Cardiac muscle cell (in vitro differentiated cells and primary cell): ENCODE measurements around the gene OXER1. TPM values are rescaled to one million over a fixed set of nuclear protein-coding genes. Genes with fewer than 3 reads are reported as not detected.

Source experiments
- DNase-seq, 2 donors: peaks; one replicate each; pipeline versions ENCODE4 v3.0.0 to v3.0.0-alpha.2; 2010 to 2017; ENCODE audit warnings: low read depth in 1 of 2, low spot score in 1 of 2
- H3K27ac ChIP-seq: fragments of 200-600 bp; sonication (generic); 2 replicates; pipeline ENCODE4 v1.5.1; 2016
- H3K27me3 ChIP-seq: fragments of 200-600 bp; sonication (generic); 2 replicates; pipeline ENCODE4 v1.6.0; 2016; ENCODE audit warnings: control low read depth
- H3K36me3 ChIP-seq: fragments of 200-600 bp; sonication (generic); 2 replicates; pipeline ENCODE4 v1.5.1; 2016; ENCODE audit warnings: control low read depth
- H3K4me1 ChIP-seq: fragments of 200-600 bp; sonication (generic); 2 replicates; pipeline ENCODE4 v1.8.1; 2017; ENCODE audit warnings: low read depth, mild to moderate bottlenecking, mixed run types
- H3K4me3 ChIP-seq: fragments of 200-600 bp; sonication (generic); 2 replicates; pipeline ENCODE4 v1.5.1; 2016; ENCODE audit warnings: mild to moderate bottlenecking
- H3K9me3 ChIP-seq: fragments of 200-600 bp; sonication (generic); 2 replicates; pipeline ENCODE4 v1.5.1; 2017; ENCODE audit warnings: low read depth, mild to moderate bottlenecking, control low read depth
- CTCF ChIP-seq: IDR thresholded peaks from 2 replicates; pipeline ENCODE4 v1.5.1; 2012; ENCODE audit warnings: low read depth, mild to moderate bottlenecking, low read length
- polyA plus RNA-seq: library from polyadenylated mRNA; unstranded; fragments of >200 nt; fragmentation: Nextera tagmentation; extraction: Ambion mirVana; gene quantifications from 2 replicates; pipeline ENCODE4 v1.2.1, GENCODE V29; 2016
- total RNA-seq: library from RNA; depleted of rRNA; stranded (reverse); fragments of >200 nt; gene quantifications from 2 replicates; pipeline ENCODE4 v1.2.3, GENCODE V29; 2016

The OXER1 gene
- total and polyA plus RNA-seq, 2 experiments from 2014 or later, result 0.15 to 0.48 TPM

DNA sequence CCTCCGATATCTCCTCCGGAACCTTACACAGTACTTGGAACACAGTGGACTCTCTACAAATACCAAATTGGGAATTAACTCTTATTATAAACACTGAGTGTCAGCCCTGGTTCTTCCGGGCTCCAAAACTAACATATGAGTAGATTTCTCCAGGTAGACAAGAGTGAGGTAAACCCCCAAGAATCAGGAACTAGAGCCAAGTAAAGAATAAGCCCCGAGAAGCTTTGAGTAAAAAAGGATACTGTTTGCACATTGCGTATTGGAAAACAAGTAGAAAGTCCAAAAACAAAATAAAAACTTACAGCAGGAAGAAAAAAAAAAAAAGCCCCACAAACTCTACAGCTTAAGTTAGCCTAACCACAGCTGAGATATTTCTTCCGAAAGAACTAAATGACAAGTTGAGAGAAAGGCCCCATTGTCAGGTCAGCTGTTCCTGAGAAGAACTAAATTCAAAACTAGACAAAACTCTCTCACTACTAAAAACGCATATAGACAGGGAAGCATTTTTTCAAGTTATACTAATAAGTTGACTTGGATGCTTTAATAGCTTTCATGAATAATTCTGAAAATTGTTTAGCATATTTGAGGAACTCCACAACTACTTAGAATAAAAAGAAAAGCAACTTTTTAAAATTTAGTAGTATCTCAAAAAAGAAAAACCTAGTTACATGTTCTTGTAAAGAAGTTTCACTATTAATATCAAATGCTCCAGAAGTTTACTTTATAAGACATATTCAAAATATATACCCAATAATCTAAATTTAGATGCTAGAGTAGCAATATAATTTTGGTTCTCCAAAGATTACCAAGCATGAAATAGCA lies 32.7 kb upstream of the OXER1 start:
- Histone ChIP-seq H3K9me3 (no peaks in the 10 kb centered on the region), H3K27ac (no peak overlapping the region), H3K27me3 (peaks cover 16% of the 10 kb centered on the region), H3K4me3 (no peak overlapping the region), H3K4me1 (no peaks in the 10 kb centered on the region), H3K36me3 (no peaks in the 10 kb centered on the region)
- no peak for TF ChIP-seq CTCF
- DNase-seq, result peak in 1 of 2 donors; percentile 22

DNA sequence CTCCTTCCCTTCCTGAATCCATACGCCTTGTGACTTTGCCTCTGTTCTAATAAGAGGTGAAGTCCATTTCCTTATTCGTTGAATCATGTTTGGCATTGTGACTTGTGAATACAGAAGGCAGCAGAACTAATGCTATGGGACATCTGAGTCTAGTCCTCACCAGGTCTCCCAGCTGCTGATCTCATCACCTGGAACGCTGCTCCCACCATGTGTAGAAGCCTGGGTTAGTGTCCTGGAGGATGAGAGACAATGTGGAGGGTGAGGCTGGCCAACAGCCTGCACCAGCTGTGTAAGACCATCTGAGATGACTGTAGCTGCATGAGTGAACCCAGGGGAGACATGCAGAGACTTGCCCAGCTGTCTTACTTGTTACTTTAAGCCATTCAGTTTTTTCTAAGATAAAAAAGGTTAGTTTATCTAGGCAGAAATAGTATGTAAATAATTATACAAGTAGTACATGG lies 31.9 kb upstream of the OXER1 start:
- Histone ChIP-seq H3K4me1 (no peaks in the 10 kb centered on the region), H3K9me3 (no peaks in the 10 kb centered on the region), H3K27me3 (peaks cover 16% of the 10 kb centered on the region), H3K27ac (no peak overlapping the region), H3K4me3 (no peak overlapping the region), H3K36me3 (no peaks in the 10 kb centered on the region)
- DNase-seq, result peak in 1 of 2 donors; percentile 7
- no peak for TF ChIP-seq CTCF

- Histone ChIP-seq H3K4me1 (no peaks in the 10 kb centered on the region), H3K27ac (no peak overlapping the region), H3K4me3 (no peak overlapping the region), H3K36me3 (no peaks in the 10 kb centered on the region), H3K9me3 (no peaks in the 10 kb centered on the region), H3K27me3 (peaks cover 16% of the 10 kb centered on the region)
- TF ChIP-seq CTCF, result no peak
- no peak for DNase-seq
Observed at GRCh38 chr2:42795275-42795674, 31.3 kb upstream of the OXER1 start.

DNA sequence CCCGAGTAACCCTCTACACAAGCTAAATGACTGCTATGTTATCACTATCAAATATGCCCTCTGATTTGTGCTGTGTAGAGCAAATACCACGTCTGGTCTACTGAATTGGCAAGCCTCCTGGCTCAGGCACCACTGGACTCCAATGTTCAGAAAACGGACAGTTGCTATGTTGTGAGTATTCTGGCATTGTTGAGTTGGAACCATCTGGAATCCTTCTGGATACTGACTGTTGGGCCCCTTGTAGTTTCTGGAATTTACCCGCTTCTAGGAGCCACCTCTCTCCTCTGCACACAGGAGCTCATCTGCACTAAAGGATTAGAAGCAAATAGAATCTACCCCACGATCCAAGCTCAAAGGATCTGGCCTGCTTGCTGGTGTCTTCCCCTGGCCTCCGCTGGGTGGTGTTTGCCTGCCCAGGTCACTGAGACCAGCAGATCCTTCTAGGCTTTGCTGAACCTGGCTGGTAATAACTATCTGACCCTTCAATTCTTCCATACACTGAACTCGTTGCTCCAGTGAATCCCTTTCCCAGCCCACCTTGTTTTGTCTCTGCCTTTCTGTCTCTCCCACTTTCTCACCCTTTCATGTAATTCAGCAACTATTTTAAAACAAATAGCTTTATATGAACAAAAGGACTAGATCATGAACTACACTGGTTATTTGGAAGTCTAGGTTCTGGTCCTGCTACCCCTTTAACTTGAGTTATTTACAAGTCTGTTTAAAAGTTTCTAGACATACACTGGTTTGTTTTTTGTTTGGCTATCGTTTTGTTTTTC lies 30.5 kb upstream of the OXER1 start:
- no peak overlapping the region for H3K27ac ChIP-seq

More for the DNA sequence above, 30.5 kb upstream of the OXER1 start:
- H3K4me1 ChIP-seq, result no peaks in the 10 kb centered on the region
- no peak overlapping the region for H3K4me3 ChIP-seq
- no peaks in the 10 kb centered on the region for H3K9me3 ChIP-seq
- peak; percentile 52 for TF ChIP-seq CTCF
- no peaks in the 10 kb centered on the region for H3K36me3 ChIP-seq
- H3K27me3 ChIP-seq, result peaks cover 16% of the 10 kb centered on the region
- peak; percentile 31 to 47 for DNase-seq
